GDM1 (cell line): ENCODE data around the gene LMO7.
"Not testable (repeated sequence)": the region's sequence is repeated elsewhere in the genome, so short reads cannot be mapped to it uniquely, and the experiment has no call there.

ENCODE experiments used
- DNase-seq: peaks from one replicate; lab custom pipeline; 2025; lab: John Stamatoyannopoulos, UW

LMO7 gene

GRCh38 chr13:75771818-75772217 lies 135.7 kb downstream of the LMO7 start:
- DNase-seq: no peak

GRCh38 chr13:75774176-75774575 lies 138.0 kb downstream of the LMO7 start:
- DNase-seq: no peak

DNA sequence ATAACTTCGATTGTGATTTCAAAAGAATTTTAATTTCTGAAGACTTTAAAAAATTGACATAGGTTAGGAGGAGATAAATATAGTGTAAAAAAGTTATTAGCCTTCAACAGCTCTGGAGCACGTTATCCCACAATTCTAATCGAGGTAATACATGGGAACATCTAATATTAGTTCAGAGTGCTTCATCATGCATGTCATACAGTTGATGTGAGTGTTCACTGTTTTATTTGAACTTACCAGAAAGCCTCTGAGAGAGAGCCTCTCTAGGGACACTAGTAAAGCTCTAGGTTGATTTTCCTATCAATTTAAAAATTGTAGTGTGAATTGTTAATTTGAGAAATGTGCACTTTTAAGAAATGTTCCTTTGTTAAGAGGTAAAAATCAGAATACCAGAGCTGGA lies 140.4 kb downstream of the LMO7 start:
- no peak for DNase-seq

DNA sequence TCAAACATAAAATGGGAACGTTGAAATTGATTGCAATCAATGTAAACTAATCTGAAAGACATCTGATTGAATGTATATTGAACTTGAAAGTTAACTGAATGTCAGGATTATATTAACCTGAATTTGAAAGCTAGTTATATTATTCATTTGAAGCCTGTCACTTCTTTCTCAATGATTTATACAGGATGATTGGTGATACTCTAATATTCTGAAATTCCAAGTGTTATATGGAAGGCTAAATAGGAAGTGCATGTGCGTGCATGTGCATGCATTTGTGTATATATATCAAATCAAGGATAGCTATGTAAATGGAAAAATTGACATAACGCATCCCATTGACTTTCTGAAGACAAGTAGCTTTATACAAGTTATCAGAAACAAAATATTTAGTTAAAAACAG lies 143.3 kb downstream of the LMO7 start:
- DNase-seq: no peak

DNA sequence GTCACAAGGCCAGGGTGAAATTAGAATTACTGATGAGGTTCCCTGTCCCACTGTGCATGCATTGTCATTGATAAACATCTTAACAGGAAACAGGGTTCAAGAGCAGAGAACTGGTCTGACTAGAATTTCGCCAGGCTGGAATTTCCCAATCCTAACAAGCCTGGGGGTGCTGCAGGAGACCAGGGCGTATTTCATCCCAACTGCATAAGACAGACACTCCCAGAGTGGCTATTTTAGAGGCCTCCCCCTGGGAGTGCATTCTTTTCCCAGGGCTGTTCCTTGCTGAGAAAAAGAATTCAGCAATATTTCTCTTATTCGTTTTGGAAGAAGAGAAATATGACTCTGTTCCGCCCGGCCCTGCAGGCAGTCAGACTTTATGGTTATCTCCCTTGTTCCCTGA lies 144.0 kb downstream of the LMO7 start:
- DNase-seq: not testable (repeated sequence)

GRCh38 chr13:75782985-75783384 lies 146.9 kb downstream of the LMO7 start:
- no peak for DNase-seq

DNA sequence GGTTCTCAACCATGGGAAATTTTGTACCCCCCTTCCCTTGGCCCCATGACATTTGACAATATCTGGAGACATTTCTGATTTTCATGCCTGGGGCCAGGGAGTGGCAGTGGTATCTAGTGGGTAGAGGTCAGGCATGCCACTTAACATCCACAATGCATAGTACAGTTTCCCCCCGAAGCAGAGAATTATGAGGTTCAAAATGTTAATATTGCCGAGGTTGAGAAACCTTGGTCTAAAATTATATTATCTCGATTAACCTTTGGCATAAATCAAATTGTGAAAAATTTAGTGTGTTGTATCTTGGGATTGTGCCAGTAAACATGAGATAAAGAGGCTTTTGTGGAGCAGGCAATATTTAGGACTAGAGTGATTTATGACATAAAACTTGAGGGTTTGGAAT lies 147.9 kb downstream of the LMO7 start:
- DNase-seq: no peak

- DNase-seq: no peak
Observed at GRCh38 chr13:75785130-75785529, 149.0 kb downstream of the LMO7 start.

- DNase-seq: no peak
Observed at GRCh38 chr13:75787249-75787928, 151.3 kb downstream of the LMO7 start.

GRCh38 chr13:75788481-75788981 lies 152.4 kb downstream of the LMO7 start:
- DNase-seq: no peak

- no peak for DNase-seq
Observed at GRCh38 chr13:75789451-75790197, 153.5 kb downstream of the LMO7 start.

DNA sequence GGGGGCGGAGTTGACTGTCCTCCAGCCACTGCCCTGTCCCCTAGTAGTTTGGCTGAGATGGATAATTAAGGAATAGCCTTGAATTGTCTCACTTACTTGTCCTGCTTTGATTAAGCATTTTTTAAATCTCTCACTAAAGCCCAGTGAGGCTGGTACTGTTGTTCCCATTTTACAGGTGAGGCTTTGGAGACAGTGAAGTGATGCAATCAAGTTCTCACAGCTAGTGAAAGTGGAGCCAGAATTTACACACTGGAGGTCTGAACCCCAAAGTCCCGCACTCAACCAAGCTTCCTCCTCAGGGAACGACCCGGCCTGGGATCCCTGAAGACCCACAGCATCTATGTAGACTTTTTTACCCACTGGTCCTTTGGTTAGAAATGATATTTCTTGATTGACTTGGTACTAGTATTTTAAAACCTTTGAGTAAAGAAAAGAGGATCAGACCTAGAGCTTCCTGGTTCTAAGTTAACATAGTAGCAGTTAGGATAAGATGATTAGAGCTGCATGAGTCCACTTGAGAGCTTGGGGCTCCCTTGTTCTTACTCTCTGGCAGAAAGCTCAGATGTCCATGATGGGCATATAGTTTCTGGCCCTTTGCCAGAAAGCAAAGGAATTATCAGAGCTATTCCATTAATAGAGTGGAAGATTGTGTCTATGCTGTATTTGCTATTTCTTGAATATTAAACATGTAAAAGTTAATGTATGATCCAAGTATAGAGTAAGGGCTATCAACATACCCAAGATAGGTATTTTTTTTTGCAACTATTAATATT lies 154.3 kb downstream of the LMO7 start:
- no peak for DNase-seq

GRCh38 chr13:75792526-75793187 lies 156.5 kb downstream of the LMO7 start:
- no peak for DNase-seq

DNA sequence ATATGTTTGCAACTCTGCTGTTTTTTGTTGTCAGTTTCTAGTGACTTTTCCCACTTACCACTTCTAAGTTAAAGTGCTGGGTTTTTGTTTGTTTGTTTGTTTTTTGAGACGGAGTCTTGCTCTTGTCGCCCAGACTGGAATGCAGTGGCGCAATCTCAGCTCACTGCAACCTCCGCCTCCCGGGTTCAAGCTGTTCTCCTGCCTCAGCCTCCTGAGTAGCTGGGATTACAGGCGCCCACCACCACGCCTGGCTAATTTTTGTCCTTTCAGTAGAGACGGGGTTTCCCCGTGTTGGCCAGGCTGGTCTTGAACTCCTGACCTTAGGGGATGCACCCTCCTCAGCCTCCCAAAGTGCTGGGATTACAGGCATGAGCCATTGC lies 157.0 kb downstream of the LMO7 start:
- not testable (repeated sequence) for DNase-seq

GRCh38 chr13:75794663-75795062 lies 158.5 kb downstream of the LMO7 start:
- no peak for DNase-seq

- no peak for DNase-seq
Observed at GRCh38 chr13:75795274-75795673, 159.1 kb downstream of the LMO7 start.

- DNase-seq: no peak
Observed at GRCh38 chr13:75796825-75797224, 160.7 kb downstream of the LMO7 start.

GRCh38 chr13:75797239-75797638 lies 161.1 kb downstream of the LMO7 start:
- DNase-seq: no peak

DNA sequence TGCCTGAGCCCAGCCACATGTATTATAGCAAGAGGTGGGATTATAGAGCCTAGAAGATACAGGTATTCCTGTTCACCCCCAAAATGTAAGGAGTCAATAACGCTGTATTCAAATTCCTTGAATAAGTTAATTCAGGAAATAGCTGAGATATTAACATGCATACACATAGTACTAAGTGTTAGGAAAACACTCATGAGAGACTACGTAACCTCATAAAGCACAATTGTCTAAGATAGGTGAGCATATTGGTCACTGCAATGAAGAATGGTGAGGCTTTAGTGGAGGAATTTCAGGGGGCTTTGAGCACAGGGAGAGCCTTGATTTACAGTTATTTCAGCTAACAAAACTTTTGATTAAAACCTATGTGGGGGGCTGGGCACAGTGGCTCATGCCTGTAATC lies 161.6 kb downstream of the LMO7 start:
- no peak for DNase-seq

- DNase-seq: no peak
Observed at GRCh38 chr13:75798353-75799255, 162.5 kb downstream of the LMO7 start.

DNA sequence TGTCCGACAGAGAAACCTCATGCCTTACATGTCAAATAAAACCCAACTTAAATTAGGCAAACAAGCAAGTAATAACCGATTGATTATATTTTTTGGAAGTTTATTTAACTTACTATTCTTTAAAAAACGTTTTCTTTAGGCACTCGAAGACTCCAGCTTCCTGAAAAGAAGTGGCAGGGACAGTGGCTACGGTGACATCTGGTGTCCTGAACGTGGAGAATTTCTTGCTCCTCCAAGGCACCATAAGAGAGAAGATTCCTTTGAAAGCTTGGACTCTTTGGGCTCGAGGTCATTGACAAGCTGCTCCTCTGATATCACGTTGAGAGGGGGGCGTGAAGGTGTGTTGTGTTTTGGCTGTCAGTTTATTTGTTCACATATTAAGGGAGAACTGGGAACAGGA lies 164.4 kb downstream of the LMO7 start:
- no peak for DNase-seq
